HCT116 (cell line): ENCODE measurements around the gene LRP1B.

Experiments used
- EZH2 ChIP-seq: fragments of 200-600 bp; sonication (generic); IDR thresholded peaks from 2 replicates; pipeline ENCODE4 v1.6.1; 2017; ENCODE audit warnings: antibody characterized with exemption, mixed run types
- JUND ChIP-seq: IDR thresholded peaks from 2 replicates; pipeline ENCODE4 v1.6.1; 2012
- POLR2A ChIP-seq: IDR thresholded peaks from 2 replicates; pipeline ENCODE4 v1.7.0; 2011; ENCODE audit warnings: borderline replicate concordance; ENCODE audit not compliant: insufficient read depth, insufficient read length; ENCODE audit errors: extremely low read depth
- REST ChIP-seq: IDR thresholded peaks from 2 replicates; pipeline ENCODE4 v1.6.1; 2012; ENCODE audit warnings: low read depth
- TF ChIP-seq, protein P1 (sequence below), 3 experiments: fragments of 200-600 bp in 1 of 3; sonication (generic) in 1 of 3; IDR thresholded peaks in 2 of 3; conservative IDR thresholded peaks in 1 of 3; 2 replicates each; pipeline ENCODE4 v1.5.1; 2012 to 2017; ENCODE audit warnings: low read depth in 2 of 3, low read length in 2 of 3, antibody characterized with exemption in 1 of 3, borderline replicate concordance in 1 of 3, control low read depth in 1 of 3, mild to moderate bottlenecking in 1 of 3, mixed read lengths in 1 of 3, mixed run types in 1 of 3, moderate library complexity in 1 of 3; ENCODE audit not compliant: insufficient read depth in 1 of 3
- TF ChIP-seq, protein P2 (sequence below): IDR thresholded peaks from 2 replicates; pipeline ENCODE4 v1.6.1; 2012

DNA sequence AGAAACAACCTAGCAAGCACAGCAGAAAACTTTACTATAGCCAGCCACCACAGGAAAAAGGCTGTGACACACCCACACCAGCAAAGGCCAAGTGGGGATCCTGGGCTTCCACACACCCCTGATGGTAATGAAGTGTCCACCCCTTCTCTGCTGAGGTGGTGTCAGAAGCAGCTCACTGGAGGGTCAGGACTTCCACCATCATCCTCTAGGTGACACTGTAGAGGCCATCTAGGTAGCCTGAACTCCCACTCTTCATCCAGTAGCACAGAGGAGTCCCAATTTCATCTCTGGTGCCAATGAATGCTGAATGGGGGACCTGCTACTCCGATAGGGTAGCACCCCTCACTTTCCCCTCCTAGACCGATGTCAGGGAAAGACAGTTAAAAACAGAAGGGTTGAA, 1544.4 kb downstream of the LRP1B start:
- TF ChIP-seq EZH2 (no peak), JUND (no peak), POLR2A (no peak), REST (no peak)
- TF ChIP-seq, protein P1, sequence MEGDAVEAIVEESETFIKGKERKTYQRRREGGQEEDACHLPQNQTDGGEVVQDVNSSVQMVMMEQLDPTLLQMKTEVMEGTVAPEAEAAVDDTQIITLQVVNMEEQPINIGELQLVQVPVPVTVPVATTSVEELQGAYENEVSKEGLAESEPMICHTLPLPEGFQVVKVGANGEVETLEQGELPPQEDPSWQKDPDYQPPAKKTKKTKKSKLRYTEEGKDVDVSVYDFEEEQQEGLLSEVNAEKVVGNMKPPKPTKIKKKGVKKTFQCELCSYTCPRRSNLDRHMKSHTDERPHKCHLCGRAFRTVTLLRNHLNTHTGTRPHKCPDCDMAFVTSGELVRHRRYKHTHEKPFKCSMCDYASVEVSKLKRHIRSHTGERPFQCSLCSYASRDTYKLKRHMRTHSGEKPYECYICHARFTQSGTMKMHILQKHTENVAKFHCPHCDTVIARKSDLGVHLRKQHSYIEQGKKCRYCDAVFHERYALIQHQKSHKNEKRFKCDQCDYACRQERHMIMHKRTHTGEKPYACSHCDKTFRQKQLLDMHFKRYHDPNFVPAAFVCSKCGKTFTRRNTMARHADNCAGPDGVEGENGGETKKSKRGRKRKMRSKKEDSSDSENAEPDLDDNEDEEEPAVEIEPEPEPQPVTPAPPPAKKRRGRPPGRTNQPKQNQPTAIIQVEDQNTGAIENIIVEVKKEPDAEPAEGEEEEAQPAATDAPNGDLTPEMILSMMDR (IDR thresholded peaks at IDR 0.05 in 2 of 3, conservative IDR thresholded peaks at IDR 0.05 in 1 of 3; ENCODE audit: borderline replicate concordance in 1 of 3, insufficient read depth in 1 of 3, low read depth in 2 of 3, low read length in 2 of 3): peak; percentile 31 to 81 (median 71); a peak in 5 of 6 replicates
- TF ChIP-seq, protein P2, sequence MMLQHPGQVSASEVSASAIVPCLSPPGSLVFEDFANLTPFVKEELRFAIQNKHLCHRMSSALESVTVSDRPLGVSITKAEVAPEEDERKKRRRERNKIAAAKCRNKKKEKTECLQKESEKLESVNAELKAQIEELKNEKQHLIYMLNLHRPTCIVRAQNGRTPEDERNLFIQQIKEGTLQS: no peak
